Measurements from ENCODE around the gene FEM1C.

GRCh38 chr5:115507681-115508080 lies 36.9 kb downstream of the FEM1C start:
- TF ChIP-seq CTCF (IDR thresholded peaks at IDR 0.05) = no peak
- no peak for TF ChIP-seq EP300 (IDR thresholded peaks at IDR 0.05)
- peak; percentile 12 for TF ChIP-seq POLR2AphosphoS5 (IDR thresholded peaks at IDR 0.05)

Data from gastroesophageal sphincter (tissue), 3 donors.